ENCODE data around the gene MRC1. TPM values are rescaled to one million over a fixed set of nuclear protein-coding genes. Genes with fewer than 3 reads are reported as not detected.

The MRC1 gene
- total and polyA plus RNA-seq, 2 of the 8 experiments (the other 6 are each of a cell fraction or from before 2014, with no cell fraction given): 0.03 to 0.06 TPM

DNA sequence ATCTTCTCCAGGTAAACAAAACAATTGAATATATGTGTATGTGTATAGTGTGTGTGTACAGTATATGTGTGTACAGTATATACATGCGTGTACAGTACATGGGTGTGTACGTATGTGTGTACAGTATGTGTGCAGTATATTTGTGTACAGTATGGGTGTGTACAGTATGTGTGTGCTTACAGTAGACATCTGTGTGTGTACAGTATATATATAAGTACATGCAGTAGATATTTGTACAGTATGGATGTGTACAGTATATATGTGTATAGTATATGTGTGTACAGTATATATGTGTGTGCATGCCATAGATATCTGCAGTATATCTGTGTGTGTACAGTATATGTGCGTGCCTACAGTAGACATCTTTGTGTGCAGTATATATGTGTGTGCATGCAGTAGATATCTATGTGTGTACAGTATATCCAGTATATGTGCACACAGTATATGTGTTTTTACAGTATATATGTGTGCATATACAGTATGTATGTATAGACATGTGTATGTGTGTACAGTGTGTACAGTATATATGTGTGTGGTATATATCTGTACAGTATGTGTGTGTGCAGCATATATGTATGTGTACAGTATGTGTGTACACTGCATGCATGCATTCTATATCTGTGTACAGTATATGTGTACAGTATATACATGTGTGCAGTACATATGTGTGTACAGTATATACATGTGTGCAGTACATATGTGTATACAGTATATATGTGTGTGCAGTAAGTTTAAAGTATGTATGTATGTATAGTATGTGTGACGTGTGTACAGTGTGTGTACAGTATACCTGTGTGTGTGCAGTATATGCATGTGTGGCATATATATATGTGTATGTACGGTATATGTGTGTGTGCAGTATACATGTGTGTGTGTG is 105.3 kb downstream of the MRC1 start:
- Histone ChIP-seq H3K4me2 (ENCODE audit: insufficient read depth in 1 of 2, low read depth in 2 of 2, low read length in 2 of 2) (no peak overlapping the region), H3K79me2 (ENCODE audit: control insufficient read depth in 1 of 2, insufficient read depth in 2 of 2, low read length in 2 of 2) (no peaks in the 10 kb centered on the region), H3K14ac (ENCODE audit: insufficient read length) (no peak overlapping the region), H2BK12ac (ENCODE audit: low read depth, low read length) (no peak overlapping the region), H3K4me1 (replicated peaks in 1 of 4; ENCODE audit: control insufficient read depth in 3 of 4, insufficient read depth in 4 of 4, low read length in 3 of 4) (0 out of 7 replicates have a peak, but pooled peaks cover 0 to 2% (median 0%) of the 10 kb centered on the region in 4 experiments), H3K23me2 (ENCODE audit: low read depth, low read length) (no peaks in the 10 kb centered on the region), H3K9me3 (ENCODE audit: insufficient read depth in 2 of 2, low read depth in 1 of 2, low read length in 1 of 2) (no peaks in the 10 kb centered on the region), H4K8ac (ENCODE audit: extremely low read depth, insufficient read depth, low read length) (no peak overlapping the region), H2BK120ac (replicated peaks; ENCODE audit: low read depth, low read length) (no peak overlapping the region), H3K36me3 (ENCODE audit: control insufficient read depth in 2 of 4, insufficient read depth in 4 of 4, low read length in 3 of 4) (no peaks in the 10 kb centered on the region), H3K9ac (replicated peaks in 1 of 4; ENCODE audit: extremely low read depth in 1 of 4, low read depth in 3 of 4, low read length in 3 of 4) (no peak overlapping the region), H2AK5ac (ENCODE audit: low read depth, low read length) (no peak overlapping the region), H3K27me3 (replicated peaks in 1 of 4; ENCODE audit: control insufficient read depth in 3 of 4, extremely low read depth in 1 of 4, insufficient read depth in 3 of 4, low read length in 3 of 4) (no peaks in the 10 kb centered on the region), H3K18ac (ENCODE audit: extremely low read depth, low read length) (no peak overlapping the region), H3K4me3 (ENCODE audit: extremely low read depth in 1 of 4, insufficient read depth in 2 of 4, low read depth in 3 of 4, low read length in 4 of 4) (no peak overlapping the region), H3K23ac (ENCODE audit: insufficient read length) (no peak overlapping the region), H3K4ac (replicated peaks; ENCODE audit: insufficient read length, low read depth, low read length) (no peak overlapping the region), H2BK5ac (ENCODE audit: low read depth, low read length) (no peak overlapping the region), H2AFZ (ENCODE audit: low read length) (no peak overlapping the region), H4K91ac (replicated peaks; ENCODE audit: insufficient read length, low read length) (no peak overlapping the region), H4K5ac (ENCODE audit: insufficient read length, low read depth, low read length) (no peak overlapping the region), H3K79me1 (ENCODE audit: low read depth, low read length) (no peaks in the 10 kb centered on the region), H2BK20ac (ENCODE audit: low read length) (no peak overlapping the region), H3K27ac (ENCODE audit: low read depth, low read length) (no peak overlapping the region), H2BK15ac (ENCODE audit: low read length) (no peak overlapping the region), H3K56ac (replicated peaks; ENCODE audit: insufficient read length, low read depth, low read length) (no peak overlapping the region), H4K20me1 (replicated peaks in 1 of 2; ENCODE audit: control insufficient read depth in 1 of 2, insufficient read depth in 2 of 2, low read length in 2 of 2) (no peaks in the 10 kb centered on the region)
- TF ChIP-seq SIX5 (IDR thresholded peaks at IDR 0.05; ENCODE audit: low read depth, low read length) (no peak), TAF1 (IDR thresholded peaks at IDR 0.05; ENCODE audit: low read depth, low read length) (no peak), CHD2 (IDR thresholded peaks at IDR 0.05; ENCODE audit: low read length) (no peak), YY1 (IDR thresholded peaks at IDR 0.05; ENCODE audit: low read depth, low read length) (no peak), ASH2L (IDR thresholded peaks at IDR 0.05; ENCODE audit: low read length) (no peak), CBX5 (IDR thresholded peaks at IDR 0.05; ENCODE audit: low read depth, low read length) (no peak), KDM4A (IDR thresholded peaks at IDR 0.05; ENCODE audit: low read depth, low read length, severe bottlenecking) (no peak), GABPA (IDR thresholded peaks at IDR 0.05; ENCODE audit: borderline replicate concordance, insufficient read depth, low read length) (no peak), FOSL1 (IDR thresholded peaks at IDR 0.05; ENCODE audit: insufficient read depth, low read depth, low read length) (no peak)
- FAIRE-seq (no peak), DNase-seq (ENCODE audit: low read depth in 1 of 2, low spot score in 2 of 2) (no peak)
- ChIA-PET POLR2A (ENCODE audit: partially characterized antibody) (no interaction called here), CTCF (ENCODE audit: partially characterized antibody) (interaction anchor here (0.6 to 1.2 kb wide), 4 partner anchors 10 to 299 kb away, joined by 3 to 4 read pairs (median 4); no protein-coding TSS in a partner anchor)
- WGBS, 2 experiments (ENCODE audit: extremely low coverage in 1 of 2, insufficient coverage in 1 of 2, insufficient read length in 1 of 2, insufficient replicate concordance in 2 of 2, low coverage in 1 of 2, low lambda C conversion rate in 2 of 2, missing lambda C conversion rate in 1 of 2): 88 to 100% methylated on average over 1 to 5 of the region's 5 CpGs
